WTC11 (cell line): ENCODE results near the gene SERPINA4. TPM values are rescaled to one million over a fixed set of nuclear protein-coding genes. Genes with fewer than 3 reads are reported as not detected.

Source experiments
- ATAC-seq: fragments of 200-7000 bp; cut with Tn5 transposase; 2 replicates; pipeline ENCODE4 v1.10.0; 2021; ENCODE audit warnings: mild to moderate bottlenecking, moderate library complexity
- CTCF ChIA-PET: fragments of 300-600 bp; sonication (Branson Sonifier 250); formaldehyde crosslinking; loops from one replicate; lab custom pipeline; 2021; ENCODE audit warnings: antibody characterized with exemption; lab: Charles Lee
- POLR2A ChIA-PET: fragments of 350-600 bp; sonication (Branson Sonifier 250); formaldehyde crosslinking; loops from one replicate; lab custom pipeline; 2021; ENCODE audit warnings: antibody characterized with exemption; lab: Charles Lee
- DNase-seq: peaks from one replicate; pipeline ENCODE4 v3.0.0; 2021; ENCODE audit warnings: low spot score
- H3K27ac Mint-ChIP-seq: 2 replicates; pipeline ENCODE4 v1.8.0; 2021; ENCODE audit warnings: mixed read lengths
- H3K27me3 Mint-ChIP-seq: 2 replicates; pipeline ENCODE4 v1.8.0; 2021; ENCODE audit warnings: low read depth, mild to moderate bottlenecking, moderate library complexity, mixed read lengths
- H3K36me3 Mint-ChIP-seq: 2 replicates; pipeline ENCODE4 v1.8.0; 2021; ENCODE audit warnings: mixed read lengths
- H3K4me1 Mint-ChIP-seq: 2 replicates; pipeline ENCODE4 v1.8.0; 2022; ENCODE audit warnings: mixed read lengths
- H3K4me3 Mint-ChIP-seq: 2 replicates; pipeline ENCODE4 v1.8.0; 2021; ENCODE audit warnings: mild to moderate bottlenecking, moderate library complexity, mixed read lengths
- H3K9me3 Mint-ChIP-seq: 2 replicates; pipeline ENCODE4 v1.8.0; 2021; ENCODE audit warnings: mixed read lengths
- CREM ChIP-seq: sonication (generic); formaldehyde crosslinking; IDR thresholded peaks from 2 replicates; pipeline ENCODE4 v1.8.1; 2022; ENCODE audit warnings: mild to moderate bottlenecking, missing genetic modification reagents, moderate library complexity
- ELF4 ChIP-seq: sonication (generic); formaldehyde crosslinking; IDR thresholded peaks from 2 replicates; pipeline ENCODE4 v1.8.1; 2022; ENCODE audit warnings: low read depth, mild to moderate bottlenecking, moderate library complexity, missing genetic modification reagents
- GABPB1 ChIP-seq: sonication (generic); formaldehyde crosslinking; IDR thresholded peaks from 2 replicates; pipeline ENCODE4 v1.8.1; 2023; ENCODE audit warnings: mild to moderate bottlenecking, missing genetic modification reagents
- GRHL2 ChIP-seq: fragments of 250-450 bp; sonication (Bioruptor Pico); IDR thresholded peaks from 2 replicates; pipeline ENCODE4 v1.8.0; 2022; ENCODE audit warnings: mild to moderate bottlenecking, moderate library complexity; ENCODE audit not compliant: insufficient replicate concordance, severe bottlenecking
- JUN ChIP-seq: sonication (generic); formaldehyde crosslinking; IDR thresholded peaks from 2 replicates; pipeline ENCODE4 v1.8.0; 2023; ENCODE audit warnings: mild to moderate bottlenecking, missing genetic modification reagents
- OVOL2 ChIP-seq: fragments of 250-450 bp; sonication (Bioruptor Pico); IDR thresholded peaks from 2 replicates; pipeline ENCODE4 v1.9.0; 2021; ENCODE audit warnings: mild to moderate bottlenecking, borderline replicate concordance
- PRDM15 ChIP-seq: sonication (generic); formaldehyde crosslinking; IDR thresholded peaks from 2 replicates; pipeline ENCODE4 v1.8.0; 2022; ENCODE audit warnings: missing genetic modification reagents
- PRRX2 ChIP-seq: fragments of 250-450 bp; sonication (Bioruptor Pico); IDR thresholded peaks from 2 replicates; pipeline ENCODE4 v1.8.0; 2021; ENCODE audit warnings: mild to moderate bottlenecking
- SOX15 ChIP-seq: fragments of 250-450 bp; sonication (Bioruptor Pico); IDR thresholded peaks from 2 replicates; pipeline ENCODE4 v1.9.0; 2021; ENCODE audit warnings: mild to moderate bottlenecking
- SP1 ChIP-seq: sonication (generic); formaldehyde crosslinking; conservative IDR thresholded peaks from 2 replicates; pipeline ENCODE4 v1.8.1; 2022; ENCODE audit warnings: missing genetic modification reagents
- STAT6 ChIP-seq: sonication (generic); formaldehyde crosslinking; conservative IDR thresholded peaks from 2 replicates; pipeline ENCODE4 v1.8.1; 2023; ENCODE audit warnings: mild to moderate bottlenecking, low read depth, missing genetic modification reagents, moderate library complexity
- USF1 ChIP-seq: sonication (generic); formaldehyde crosslinking; IDR thresholded peaks from 2 replicates; pipeline ENCODE4 v1.8.0; 2022; ENCODE audit warnings: mild to moderate bottlenecking, missing genetic modification reagents
- USF2 ChIP-seq: sonication (generic); formaldehyde crosslinking; IDR thresholded peaks from 2 replicates; pipeline ENCODE4 v1.8.1; 2023; ENCODE audit warnings: mild to moderate bottlenecking, missing genetic modification reagents, moderate library complexity
- ZBTB21 ChIP-seq: sonication (generic); formaldehyde crosslinking; IDR thresholded peaks from 2 replicates; pipeline ENCODE4 v1.8.1; 2023; ENCODE audit warnings: mild to moderate bottlenecking, missing genetic modification reagents, borderline replicate concordance
- ZNF219 ChIP-seq: sonication (generic); formaldehyde crosslinking; IDR thresholded peaks from 2 replicates; pipeline ENCODE4 v1.8.0; 2023; ENCODE audit warnings: missing genetic modification reagents, mild to moderate bottlenecking, borderline replicate concordance
- ZNF317 ChIP-seq: sonication (generic); formaldehyde crosslinking; IDR thresholded peaks from 2 replicates; pipeline ENCODE4 v1.8.1; 2023; ENCODE audit warnings: low read depth, mild to moderate bottlenecking, moderate library complexity, missing genetic modification reagents, borderline replicate concordance
- ZNF416 ChIP-seq: fragments of 250-450 bp; sonication (Bioruptor Pico); IDR thresholded peaks from 2 replicates; pipeline ENCODE4 v1.9.0; 2021; ENCODE audit warnings: mild to moderate bottlenecking, inconsistent platforms
- total RNA-seq: library from RNA; stranded (reverse); gene quantifications from 3 replicates; pipeline ENCODE4 v1.2.3, GENCODE V29; 2021

Gene SERPINA4
- total RNA-seq, 1 experiment from 2014 or later = not detected

GRCh38 chr14:94555991-94556390, 5.3 kb upstream of the SERPINA4 start:
- TF ChIP-seq STAT6 (CRISPR knock-in tag) (no peak), OVOL2 (no peak), ELF4 (no peak), ZNF416 (CRISPR knock-in tag) (no peak), USF1 (CRISPR knock-in tag) (no peak), JUN (CRISPR knock-in tag) (no peak), ZNF219 (no peak), ZNF317 (CRISPR knock-in tag) (no peak), CREM (no peak), SOX15 (no peak), GRHL2 (CRISPR knock-in tag) (no peak), PRDM15 (CRISPR knock-in tag) (no peak), GABPB1 (CRISPR knock-in tag) (no peak), USF2 (CRISPR knock-in tag) (no peak), SP1 (CRISPR knock-in tag) (no peak), ZBTB21 (CRISPR knock-in tag) (no peak)
- Mint-ChIP-seq H3K36me3 (peaks cover 15% of the 10 kb centered on the region), H3K27ac (no peak overlapping the region), H3K4me3 (no peak overlapping the region), H3K4me1 (peaks cover 3% of the 10 kb centered on the region; the same call in 1 of the 2 replicates), H3K9me3 (peaks cover 54% of the 10 kb centered on the region), H3K27me3 (no peaks in the 10 kb centered on the region)
- ChIA-PET POLR2A (no interaction called here), CTCF (no interaction called here)
- DNase-seq (no peak), ATAC-seq (no peak)

GRCh38 chr14:94557327-94557726, 3.9 kb upstream of the SERPINA4 start:
- Mint-ChIP-seq H3K4me1 (peaks cover 3% of the 10 kb centered on the region; the same call in 1 of the 2 replicates), H3K27ac (no peak overlapping the region), H3K9me3 (peaks cover 52% of the 10 kb centered on the region), H3K27me3 (no peaks in the 10 kb centered on the region)
- no peak for DNase-seq
- ChIA-PET POLR2A (no interaction called here), CTCF (interaction anchor here (0.6 to 1.3 kb wide), 2 partner anchors 8 to 71 kb away, joined by 3 to 4 read pairs; no protein-coding TSS in a partner anchor)
- no peak for ATAC-seq
- no peak for TF ChIP-seq PRRX2 (CRISPR knock-in tag)
- TF ChIP-seq, all 79 proteins: peak for 0
- Mint-ChIP-seq H3K36me3 (peaks cover 15% of the 10 kb centered on the region), H3K4me3 (no peak overlapping the region)
